ENCODE results near the gene SNCG.
"Not testable (repeated sequence)": the region's sequence is repeated elsewhere in the genome, so short reads cannot be mapped to it uniquely, and the experiment has no call there.

SNCG gene

GRCh38 chr10:86944907-86945306, 13.5 kb upstream of the SNCG start:
- no peak for DNase-seq (ENCODE audit: low read depth in 2 of 2, low spot score in 1 of 2)

- no peak for DNase-seq (ENCODE audit: low read depth in 2 of 2, low spot score in 1 of 2)
Observed at GRCh38 chr10:86945361-86946212, 12.8 kb upstream of the SNCG start.

GRCh38 chr10:86946213-86947155, 11.9 kb upstream of the SNCG start:
- DNase-seq (ENCODE audit: low read depth in 2 of 2, low spot score in 1 of 2): no peak

- not testable (repeated sequence) for DNase-seq (ENCODE audit: low read depth in 2 of 2, low spot score in 1 of 2)
Observed at GRCh38 chr10:86947806-86948205, 10.6 kb upstream of the SNCG start.

- DNase-seq (ENCODE audit: low read depth in 2 of 2, low spot score in 1 of 2): no peak
Observed at GRCh38 chr10:86950349-86950748, 8.1 kb upstream of the SNCG start.

DNA sequence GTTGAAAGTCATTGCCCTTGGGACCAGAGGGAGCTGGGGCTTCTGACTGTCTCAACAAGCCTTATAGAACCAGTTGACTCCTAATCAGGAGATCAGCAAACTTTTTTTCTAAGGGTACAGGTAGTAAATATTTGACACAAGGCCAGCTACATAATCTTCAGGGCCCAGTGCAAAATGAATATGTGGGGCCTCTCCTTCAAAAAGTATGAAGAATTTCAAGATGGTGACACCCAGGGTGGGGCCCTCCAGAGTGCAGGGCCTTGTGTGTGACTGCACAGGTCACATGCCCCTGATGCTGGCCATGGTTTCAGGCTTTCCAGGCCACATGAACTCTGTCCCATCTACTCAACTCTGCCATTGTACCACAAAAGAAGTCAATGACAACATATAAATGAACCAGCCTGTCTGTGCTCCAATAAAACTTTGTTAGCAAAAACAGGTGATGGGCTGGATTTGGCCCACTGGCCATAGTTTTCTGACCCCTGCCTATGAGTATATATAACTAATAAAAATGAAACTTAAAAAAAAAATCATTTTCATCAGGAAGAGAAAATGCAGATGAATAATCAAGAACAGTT, 7.1 kb upstream of the SNCG start:
- no peak for DNase-seq (ENCODE audit: low read depth in 2 of 2, low spot score in 1 of 2)

- DNase-seq (ENCODE audit: low read depth in 2 of 2, low spot score in 1 of 2): no peak
Observed at GRCh38 chr10:86952106-86952505, 6.3 kb upstream of the SNCG start.

GRCh38 chr10:86952697-86953096, 5.7 kb upstream of the SNCG start:
- not testable (repeated sequence) for DNase-seq (ENCODE audit: low read depth in 2 of 2, low spot score in 1 of 2)

- no peak for DNase-seq (ENCODE audit: low read depth in 2 of 2, low spot score in 1 of 2)
Observed at GRCh38 chr10:86953747-86954680, 4.4 kb upstream of the SNCG start.

GRCh38 chr10:86954681-86955500, 3.5 kb upstream of the SNCG start:
- DNase-seq (ENCODE audit: low read depth in 2 of 2, low spot score in 1 of 2): no peak

DNA sequence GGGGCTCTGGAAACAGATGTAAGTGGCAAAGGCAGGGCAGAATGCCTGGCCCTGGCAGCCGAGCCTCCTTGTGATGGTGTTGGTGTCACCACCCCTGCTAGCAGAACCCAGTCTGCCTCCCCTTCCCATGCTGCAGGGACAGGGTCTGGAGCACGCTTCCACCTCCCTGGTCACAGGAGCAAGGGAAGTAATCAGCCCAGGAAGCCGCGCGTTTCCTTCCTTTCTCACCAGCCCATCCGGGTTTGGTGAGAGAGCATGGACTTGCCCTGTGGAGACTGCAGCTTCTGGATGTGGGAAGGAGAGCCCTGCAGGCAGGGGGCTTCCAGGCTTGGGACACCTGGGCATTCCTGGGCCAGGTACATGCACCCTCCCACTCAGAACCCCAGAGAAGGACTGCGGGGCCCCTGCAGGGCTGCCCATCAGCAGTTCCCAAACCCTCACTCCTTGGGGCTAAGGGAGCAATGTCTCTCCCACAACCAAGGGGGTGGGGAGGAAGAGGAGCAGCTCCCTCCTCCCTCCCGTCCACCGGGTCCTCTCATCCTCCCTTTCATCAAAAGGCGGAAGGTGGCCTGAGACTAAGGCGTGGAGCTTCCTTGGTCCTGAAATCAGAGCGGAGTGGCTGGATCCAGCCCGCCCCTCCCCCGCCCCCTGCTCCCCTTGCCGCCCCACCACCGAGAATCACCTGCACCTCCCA, 2.8 kb upstream of the SNCG start:
- no peak for DNase-seq (ENCODE audit: low read depth in 2 of 2, low spot score in 1 of 2)

- no peak for DNase-seq (ENCODE audit: low read depth in 2 of 2, low spot score in 1 of 2)
Observed at GRCh38 chr10:86956195-86956847, 2.1 kb upstream of the SNCG start.

DNA sequence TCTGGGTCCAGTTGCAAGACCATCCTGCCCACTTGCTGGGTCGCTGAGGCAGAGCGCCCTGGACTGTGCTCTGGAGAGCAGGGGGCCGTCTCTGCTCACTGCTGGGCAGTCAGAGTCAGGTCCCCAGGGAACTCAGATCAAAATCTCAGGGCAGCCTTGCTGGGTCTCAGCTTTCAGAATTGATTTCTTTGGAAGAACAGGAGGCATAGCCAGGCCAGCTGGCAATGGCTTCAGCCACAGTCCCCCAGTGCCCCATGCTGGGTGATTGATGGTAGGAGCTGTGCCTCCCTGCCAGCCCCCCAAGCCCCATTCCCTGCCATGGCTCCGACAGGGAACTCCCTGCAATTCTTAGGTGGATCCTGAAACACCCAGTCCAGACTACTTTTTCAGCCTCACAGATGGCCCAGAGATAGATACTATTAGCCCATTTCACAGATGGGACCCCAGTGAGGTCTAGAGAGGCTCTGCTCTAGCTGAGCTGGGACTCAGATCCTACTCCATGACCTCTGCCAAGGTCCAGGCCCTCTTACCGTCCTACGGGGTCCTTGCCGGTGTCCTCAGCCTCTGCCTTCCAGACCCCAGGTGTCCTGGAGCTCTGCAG, 1.5 kb upstream of the SNCG start:
- DNase-seq (ENCODE audit: low read depth in 2 of 2, low spot score in 1 of 2): no peak

DNA sequence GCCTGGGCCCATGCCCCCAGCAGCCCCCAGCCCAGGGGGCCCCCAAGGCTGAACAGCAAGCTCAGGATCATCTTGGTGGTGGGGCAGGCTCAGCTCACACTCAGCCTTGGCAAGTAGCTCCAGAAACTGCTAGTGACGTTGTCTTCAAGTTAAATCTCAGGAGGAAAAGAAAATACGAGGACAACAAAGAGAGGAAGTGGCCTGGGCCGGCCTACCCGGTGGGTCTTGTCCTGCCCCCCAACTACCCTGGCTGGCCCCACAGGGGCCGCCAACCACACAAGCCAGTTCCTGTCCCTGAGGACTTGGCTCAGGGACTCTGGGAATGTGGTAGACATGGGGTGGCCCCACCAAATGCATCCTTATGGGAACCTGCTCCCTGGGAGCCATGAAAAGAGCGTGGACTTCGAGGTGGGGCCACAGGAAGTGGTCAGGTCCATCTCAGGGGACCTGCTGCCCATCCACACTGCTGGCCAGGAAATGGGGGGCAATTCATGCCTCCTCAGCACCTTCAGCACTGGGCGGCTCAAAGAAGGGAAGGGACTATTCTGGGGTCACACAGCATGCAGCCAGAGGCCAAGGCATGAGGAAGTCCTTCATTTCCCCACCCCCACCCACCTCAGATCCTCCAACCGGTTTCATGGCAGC, 806 bp upstream of the SNCG start, which contains the start of gene MMRN2:
MMRN2 (minus strand) TSS at position 145 of the 645 bp plus-strand sequence; CDS start at position 71, 74 bp downstream.
- no peak for DNase-seq (ENCODE audit: low read depth in 2 of 2, low spot score in 1 of 2)

DNA sequence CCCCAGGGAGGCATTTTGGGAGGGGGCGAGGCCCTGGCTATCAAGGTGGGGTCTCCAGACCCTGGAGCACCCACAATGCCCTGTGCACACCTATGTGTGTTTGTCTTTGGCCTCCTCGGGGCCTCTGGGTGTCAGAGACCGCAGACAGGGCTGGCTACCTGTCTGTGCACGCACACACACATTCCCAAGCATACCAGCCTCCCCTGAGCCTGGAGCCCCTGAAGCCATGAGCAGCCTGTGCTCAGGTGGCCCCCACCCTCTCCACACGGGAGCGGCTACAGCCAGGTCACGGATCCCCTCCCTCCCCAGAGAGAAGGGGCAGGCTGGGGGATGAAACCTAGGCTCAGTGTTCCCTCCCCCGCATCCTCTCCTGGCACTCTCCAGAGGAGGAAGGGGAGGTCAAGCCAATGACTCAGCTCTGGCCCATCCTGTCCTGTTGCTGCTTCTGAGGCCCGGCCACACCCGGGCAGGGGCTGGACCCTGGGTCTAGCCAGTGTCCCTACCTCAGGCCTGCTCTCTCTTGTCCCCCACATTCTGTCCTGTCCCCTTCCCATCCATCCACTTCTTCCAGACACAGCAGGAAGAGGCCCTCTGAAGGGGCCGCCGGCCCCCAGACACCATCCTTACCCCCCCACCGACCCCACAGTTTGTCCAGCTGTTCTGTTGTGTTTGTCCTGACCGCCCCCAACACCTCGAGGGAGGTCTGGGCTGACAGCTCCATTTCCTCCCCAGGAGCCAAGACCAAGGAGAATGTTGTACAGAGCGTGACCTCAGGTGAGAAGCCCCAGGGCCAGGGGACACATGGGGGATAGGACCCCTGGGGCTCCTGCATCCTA, 720 bp downstream of the SNCG start:
- DNase-seq (ENCODE audit: low read depth in 2 of 2, low spot score in 1 of 2): no peak

DNA sequence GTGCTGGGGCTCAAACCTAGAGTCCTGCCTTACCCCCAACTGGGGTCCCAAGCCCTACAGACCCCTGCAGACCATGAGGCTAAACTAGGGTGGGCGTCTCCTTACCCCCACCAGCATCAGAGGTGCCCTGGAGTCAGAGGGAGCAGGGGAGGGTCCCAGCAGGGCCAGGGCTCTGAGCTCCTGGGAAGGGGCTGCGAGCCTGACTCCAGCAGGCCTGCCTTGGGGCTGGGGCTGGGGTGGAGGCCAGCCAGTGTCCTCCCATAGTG, 1.3 kb downstream of the SNCG start:
- no peak for DNase-seq (ENCODE audit: low read depth in 2 of 2, low spot score in 1 of 2)
